GM18511 (cell line): ENCODE measurements around the gene CRIM1.

Experiments used
- ATAC-seq: cut with Tn5 transposase; IDR thresholded peaks from one replicate; pipeline ENCODE4 v1.9.1; 2021; ENCODE audit warnings: mild to moderate bottlenecking, moderate library complexity; ENCODE audit not compliant: unreplicated experiment

Gene CRIM1

DNA sequence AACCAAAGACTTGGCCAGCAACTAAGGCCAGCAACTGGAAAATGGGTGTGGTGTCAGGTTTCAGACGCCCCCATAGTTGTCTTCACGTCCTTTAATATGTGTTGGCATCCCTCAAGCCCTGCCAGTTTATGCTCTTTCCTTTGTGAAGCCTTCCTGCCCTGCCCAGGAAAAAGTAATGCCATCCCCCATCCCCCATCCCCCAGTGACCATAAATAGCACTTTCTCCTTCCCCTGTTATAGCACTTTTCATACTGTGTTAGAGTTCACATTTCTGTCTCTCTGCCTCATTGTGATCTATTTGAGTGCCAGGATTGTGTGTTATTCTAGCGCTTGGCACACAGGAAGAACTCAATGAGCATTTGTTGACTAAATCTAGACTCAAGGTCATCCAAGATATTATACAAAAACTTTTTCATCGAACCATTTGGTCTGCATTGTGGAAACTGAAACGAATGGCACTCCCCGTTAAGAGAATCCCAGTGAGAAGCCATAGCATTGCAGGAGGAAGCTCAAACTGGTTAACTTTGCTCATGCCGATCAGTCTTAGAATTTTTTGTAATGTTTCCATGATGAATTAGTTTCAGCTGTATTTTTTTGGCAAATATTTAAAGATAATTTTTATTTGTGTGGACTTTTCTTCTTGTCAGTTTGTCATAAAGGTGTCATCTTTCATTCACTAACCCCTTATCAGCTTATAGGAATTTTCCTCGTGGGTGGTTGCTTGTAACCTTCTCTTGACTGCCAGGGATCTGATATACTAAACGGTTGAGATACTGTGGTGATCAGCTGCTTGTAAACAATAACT lies 15.7 kb downstream of the CRIM1 start:
- no peak for ATAC-seq

DNA sequence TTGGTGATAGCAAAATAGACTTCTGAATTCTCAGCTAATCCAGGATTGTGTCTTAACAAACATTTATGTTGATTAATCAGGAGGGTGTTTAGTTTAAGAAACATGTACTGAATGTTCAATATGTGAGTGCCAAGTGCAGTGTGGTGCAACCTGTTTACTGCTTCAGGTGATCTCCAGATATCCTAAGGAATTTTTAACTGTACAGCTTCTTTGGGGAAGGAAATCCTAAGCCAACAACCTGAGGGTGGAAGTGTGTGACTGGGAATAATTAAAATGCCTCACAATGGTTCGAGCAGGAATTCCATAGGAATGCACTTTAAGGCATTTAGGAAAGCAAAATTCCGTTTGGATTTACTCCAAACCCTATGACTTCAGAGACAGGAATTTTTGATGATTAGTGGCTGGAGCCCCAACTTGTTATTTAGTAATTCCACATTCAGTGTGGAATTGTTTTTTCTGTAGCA lies 16.4 kb downstream of the CRIM1 start:
- ATAC-seq: no peak

DNA sequence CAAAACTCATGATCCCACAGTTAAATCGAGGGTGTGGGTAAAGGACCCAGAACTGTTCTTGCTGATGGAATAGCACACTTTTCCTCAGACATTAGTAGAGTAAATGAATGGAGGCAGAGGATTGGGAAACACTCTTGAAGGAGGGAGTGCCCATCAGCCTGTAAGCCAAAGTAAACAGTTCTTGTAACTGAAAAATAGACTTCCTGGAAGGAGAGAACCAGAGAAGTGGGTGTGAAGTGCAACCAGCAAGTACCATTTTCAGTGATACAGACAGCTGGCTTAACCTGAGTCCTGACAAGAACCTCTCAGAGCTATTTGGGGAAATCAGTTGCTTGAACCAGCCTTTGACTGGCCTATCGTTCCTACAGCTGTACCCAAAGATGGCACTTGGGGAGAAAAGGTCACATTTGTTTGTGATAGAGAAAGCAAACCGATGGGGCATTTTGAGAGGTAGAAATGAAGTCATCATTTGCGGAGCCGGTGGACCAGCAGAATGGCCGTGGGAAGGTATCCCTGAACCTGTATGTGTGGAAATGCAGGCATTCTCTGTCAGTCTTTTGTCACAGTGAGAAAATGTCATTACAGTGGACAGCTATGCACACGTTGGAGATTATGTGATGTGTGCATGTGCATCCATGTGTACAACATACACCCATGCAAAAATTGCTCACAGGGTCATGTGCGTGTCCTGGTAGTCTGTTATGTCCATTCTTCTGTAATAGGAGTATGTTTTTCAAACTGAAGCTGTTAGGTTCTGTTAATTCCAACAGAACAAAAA lies 17.8 kb downstream of the CRIM1 start:
- ATAC-seq: peak; percentile 62

DNA sequence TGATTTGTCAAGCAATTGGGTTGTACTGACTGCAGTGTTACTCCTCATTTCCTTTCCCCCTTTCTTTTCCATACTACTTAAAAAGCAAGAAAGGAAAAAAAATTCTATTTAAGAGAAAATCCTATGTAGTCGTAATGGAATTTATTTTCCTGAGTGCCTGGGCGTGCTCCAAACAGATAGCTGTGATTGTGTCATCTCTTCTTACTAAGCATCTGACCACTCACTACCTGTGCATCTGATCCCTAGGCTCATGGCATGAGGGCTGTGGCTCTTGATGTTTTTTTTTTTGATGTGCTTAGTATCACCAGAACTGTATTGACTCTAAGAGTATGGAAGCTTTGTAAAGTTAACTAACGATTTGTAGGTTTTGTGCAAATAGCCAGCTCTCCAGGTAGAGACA lies 19.0 kb downstream of the CRIM1 start:
- ATAC-seq: no peak

DNA sequence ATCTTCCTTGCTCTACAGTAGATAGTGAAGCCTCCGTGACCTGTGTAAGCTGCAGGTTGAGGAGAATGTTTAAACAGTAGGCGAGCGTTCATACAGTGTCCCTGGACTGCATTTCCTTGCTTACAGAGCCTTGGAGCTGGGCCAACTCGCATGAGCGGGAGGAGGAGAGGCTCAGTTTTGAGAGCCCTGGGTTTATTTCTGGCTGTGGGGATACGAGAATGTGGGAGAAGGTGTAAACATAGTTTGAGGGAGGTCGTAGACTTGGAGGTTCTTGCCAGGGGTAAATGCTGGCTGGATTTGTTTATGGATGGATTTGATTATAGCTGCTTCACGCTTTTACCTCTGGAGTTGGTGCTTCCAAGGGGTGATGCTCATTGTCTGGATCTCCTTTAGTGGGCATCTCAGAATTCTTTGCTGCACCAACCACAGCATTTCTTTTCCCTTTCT lies 20.8 kb downstream of the CRIM1 start:
- no peak for ATAC-seq

DNA sequence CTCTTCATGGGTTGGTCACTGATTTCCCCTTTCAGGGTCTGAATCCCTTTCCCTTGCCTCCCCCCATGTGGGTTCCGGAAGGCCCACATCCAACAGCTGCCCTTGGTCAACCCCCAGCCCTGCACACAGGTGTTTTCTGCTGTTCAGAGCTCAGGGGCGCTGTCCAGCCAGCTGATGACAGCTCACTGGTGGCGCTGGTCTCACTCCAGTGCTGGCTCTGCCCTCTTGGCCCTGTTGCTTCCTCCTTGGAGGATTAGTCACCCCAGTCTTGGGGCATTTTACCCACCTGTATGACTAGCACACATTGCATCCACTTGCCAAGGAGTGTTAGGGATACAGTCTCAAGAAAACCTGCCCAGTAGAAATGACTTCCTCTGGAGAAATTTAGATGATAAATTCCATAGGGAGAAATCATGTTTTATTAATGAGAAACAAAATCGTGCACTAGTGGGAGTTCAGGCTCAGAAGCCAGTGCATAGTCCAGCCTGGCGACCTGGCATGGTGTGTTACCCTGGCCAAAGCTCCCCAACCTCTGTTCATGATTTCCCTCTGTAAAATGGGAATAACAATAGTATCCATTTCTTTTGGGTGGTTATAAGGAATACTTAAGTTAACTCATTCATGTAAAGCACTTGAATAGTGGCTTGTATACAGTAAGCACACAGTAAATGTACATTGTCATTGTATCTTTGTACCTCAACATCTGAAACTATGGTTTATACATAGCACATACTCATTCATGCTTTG lies 21.6 kb downstream of the CRIM1 start:
- ATAC-seq: no peak

DNA sequence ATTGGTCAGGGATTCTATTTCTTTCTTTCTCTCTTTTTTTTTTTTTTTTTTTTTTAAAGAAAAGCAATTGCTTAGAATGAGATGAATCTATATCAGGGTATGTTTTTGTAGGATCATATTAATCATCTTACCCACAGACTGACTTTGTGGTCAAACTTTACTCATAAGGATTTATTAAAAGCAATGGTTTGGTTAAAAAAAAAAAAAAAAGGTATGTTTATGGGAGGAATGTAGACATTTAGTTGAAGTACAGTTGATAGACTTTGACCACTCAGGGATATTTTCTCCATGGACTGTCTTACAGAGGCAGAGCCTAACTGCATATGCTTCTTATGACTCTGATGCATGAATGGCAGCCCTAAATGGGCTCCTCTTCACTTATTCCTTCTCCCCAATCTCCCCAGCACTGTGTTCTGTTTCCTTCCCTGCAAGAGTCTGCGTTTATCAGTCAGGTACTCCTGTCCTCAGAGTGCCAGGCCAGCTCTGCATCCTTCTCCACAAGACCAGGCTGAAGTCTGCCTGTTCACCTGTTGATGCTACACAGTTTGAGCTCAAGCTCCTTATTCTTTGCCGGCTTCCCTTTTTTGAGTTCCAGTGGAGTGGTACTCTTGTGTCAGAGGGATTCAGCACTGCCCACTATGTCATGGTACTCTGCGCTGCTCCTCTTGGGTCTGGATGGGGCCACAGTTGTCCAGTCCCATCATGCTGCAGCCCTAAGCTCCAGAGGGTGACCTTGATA lies 24.3 kb downstream of the CRIM1 start:
- no peak for ATAC-seq

DNA sequence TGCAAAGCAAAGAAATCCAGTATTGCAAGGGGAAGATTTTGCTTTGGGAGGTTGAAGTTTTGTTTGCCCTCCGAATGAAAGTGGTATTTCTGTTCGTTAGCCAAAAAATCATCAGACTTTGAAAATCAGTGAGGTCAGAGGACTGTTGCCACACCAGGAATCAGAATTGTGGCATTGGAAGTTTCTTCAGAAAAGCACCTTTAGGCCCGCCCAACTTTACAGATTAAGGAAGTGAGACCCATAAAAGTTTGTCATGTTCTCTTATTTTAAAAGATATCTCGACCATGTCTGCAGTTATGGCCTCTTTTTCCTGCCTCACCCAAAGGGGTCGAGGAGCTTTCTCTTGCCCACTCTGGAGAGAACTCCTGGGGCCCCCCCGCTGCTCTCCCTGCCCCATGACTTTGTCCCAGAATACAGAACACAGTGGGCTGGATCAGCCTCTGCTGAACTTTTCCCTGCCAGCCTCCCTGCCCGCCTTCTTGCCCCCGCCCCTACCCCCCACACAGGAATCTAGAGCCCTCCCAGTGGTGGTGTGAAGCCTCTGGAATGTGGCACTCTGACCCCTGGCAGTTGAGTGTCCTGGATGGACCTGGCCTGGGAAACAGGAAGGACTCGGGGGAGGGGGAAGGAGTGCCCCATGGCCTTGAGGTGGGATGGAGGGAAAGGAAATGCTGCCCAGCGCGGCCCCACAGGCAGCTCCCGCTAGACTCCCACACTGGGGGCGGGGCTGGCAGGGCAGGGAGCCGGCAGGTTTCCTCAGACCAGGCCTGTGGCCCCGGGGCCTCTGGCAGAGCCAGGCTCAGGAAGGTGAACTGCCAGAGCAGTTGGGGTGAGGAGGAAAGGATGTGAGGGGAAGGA lies 25.3 kb downstream of the CRIM1 start:
- ATAC-seq: no peak

DNA sequence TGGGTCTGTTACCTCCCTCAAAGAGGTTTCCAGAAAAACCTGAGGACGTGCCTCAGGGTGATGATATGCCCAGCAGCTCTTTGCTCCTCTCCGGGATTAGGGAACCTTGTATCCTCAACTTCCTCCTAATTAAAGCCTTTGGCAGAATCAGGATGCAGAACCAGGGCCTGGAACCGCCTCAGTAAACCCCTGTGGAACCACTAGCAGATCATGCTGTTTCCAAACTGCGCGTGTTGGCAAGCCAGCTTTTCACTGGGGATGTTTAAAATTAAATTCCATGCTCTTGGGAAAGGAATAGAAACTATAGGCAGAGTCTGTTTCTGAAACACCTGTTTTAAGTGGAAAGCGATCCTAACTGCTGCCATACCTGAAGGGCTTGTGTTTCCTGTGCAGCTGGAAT lies 26.4 kb downstream of the CRIM1 start:
- ATAC-seq: no peak

DNA sequence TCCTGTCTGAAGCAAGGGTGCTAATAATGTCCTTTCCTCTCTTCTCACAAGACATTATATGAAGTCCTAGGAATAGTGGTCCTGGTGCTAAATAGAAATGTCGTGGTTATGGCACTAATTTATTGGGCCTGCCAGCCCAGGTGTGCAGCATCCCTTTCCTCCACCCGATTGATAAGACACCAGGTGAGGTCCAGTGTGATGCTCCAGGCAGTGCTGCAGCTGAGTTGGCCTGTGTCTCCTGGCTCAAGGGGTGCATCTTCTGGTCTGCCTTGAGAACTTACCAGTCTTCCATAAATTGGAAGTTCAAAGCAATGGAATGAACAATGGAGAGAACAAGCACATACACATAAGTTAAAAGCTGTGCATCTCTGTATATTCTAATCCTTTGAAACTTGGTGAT lies 26.9 kb downstream of the CRIM1 start:
- no peak for ATAC-seq

DNA sequence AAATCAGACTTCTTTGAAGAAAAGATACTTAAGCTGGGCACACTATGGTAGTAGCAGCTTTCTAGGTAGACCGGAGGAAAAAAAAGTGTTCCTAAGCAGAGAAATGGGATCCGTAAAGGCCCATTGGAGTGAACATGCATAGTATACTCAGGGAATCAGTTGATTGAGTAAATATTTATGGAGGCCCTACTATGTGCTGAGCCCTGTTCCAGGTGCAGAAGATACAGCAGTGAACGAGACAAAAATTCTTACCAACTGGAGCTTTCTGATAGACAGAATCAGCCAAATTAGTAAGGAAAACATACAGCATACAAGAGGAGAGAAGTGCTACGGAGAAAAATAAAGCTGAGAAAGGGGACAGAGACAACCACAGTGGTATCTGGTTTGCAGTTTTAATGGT lies 28.1 kb downstream of the CRIM1 start:
- ATAC-seq: no peak

DNA sequence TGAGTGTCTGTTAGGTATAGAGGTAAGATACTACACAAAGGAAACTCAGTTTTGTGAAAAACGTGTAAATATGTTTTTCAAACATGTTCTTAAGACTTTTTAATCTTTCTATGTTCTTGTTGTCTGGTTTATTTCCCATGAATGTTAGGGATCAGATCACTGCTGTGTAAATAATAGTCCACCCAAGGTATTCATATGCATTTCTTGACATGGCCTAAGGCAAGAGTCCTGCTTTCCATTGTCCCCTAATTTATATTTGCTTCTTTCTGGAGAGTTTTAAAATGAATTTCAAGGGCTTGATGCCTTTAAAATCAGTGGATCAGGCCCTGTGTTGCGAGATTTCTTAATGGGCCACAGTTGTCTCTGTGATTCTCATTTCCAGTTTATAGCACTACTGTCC lies 28.9 kb downstream of the CRIM1 start:
- ATAC-seq: no peak

DNA sequence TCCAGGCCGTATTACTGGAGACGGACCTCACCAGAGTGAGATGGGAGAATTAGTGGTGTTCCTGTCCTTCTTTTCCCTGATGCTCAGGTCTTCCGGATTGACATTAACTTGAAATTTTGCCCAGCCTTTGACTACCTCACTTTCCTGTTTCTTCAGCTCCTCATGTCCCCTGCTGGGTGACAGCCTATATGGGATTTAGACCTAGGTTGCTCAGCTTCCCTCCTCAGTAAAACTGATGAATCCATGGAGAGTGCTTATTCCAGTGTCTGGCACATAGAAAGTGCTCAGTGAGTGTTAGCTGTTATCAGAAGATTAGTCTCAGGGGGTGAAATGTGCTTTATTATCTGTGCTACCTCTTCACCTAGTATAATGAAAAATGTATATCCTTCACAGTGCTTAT lies 30.0 kb downstream of the CRIM1 start:
- ATAC-seq: no peak

DNA sequence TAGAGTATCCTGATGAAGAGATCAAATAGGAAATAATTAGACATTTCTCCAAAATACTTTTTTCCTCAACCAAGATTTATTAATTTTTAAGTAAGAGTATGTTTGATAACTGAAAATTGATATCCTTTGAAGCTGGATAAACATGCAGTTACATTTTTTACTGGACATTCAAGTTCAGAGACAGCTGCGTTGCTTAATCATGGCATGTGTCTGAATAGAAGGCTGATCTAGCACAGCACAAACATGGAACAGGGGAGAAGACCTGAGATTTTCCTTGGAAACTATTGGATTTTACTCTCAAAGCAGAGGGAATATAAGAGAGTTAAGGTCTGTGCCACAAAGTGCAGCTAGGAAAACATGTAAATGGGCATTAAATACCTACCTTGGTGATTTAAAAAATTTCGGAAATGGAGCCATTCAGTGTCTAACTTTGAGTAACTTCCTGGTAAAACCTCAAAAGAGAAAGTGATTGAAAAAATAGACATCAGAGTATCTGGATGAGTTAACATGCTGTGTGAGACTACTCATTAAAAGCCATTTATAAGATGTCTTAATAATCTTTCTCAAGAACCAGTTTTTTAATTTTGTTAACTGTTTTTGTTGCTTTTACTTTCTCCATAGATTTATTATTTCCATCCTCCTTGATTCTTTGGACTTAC lies 31.8 kb downstream of the CRIM1 start:
- ATAC-seq: no peak

DNA sequence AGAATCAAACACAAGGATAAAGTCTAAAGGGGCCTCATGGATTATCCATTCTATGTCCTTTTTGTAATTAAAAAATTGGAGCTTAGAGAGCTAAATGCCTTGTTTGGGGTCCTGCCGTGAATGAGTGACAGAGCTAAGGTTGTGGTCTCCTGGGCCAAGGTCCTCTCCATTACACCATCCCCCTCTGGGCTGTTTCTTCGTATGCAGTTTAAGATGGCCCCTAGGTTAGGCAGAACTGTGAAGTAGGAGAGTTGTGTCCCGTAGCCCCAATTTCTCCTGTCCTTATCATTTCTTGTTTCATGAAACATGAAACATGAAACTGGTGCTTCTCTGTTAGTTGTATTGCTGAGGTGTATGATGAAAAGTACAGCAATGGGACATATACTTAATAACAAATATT lies 32.9 kb downstream of the CRIM1 start:
- no peak for ATAC-seq

DNA sequence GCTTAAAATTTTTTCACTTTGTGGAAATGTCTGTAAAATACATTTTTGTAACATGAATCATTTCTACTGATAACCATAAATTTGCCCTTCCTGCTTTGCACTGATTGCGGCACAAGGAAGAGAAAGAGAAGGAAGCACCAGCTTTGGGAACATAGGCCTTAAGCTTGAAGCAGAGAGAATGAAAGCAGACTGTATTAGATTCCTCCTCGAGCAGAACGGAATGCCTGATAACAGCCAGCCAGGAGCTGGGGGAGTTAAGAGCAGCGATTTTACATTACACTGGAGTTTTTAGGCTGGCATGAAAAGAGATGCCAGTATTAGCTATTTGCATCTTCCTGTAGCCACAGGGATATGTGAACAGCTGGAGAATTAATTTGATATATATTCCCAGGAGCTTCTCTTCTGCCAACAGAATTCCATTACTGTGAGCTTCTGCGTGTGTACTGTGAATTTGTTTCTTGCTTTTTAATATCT lies 33.5 kb downstream of the CRIM1 start:
- no peak for ATAC-seq

DNA sequence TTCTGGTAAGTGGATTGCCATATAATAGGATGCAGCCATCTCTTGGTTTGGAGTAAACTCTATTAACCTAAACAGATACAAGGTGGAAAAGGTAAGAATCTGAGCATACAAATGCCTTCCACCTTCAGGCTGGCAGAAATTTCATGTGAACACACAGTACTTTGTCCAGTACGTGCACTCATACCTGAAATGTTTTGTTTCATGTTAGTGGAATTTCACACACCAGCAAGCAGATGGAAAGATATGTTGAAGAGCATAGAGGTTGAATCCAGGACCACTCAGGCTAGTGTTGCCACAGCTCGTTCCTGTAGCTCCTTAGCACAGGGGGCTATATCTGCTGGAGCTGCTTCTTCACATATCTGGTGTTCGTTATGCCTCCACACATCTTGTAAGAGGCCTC lies 34.0 kb downstream of the CRIM1 start:
- no peak for ATAC-seq

DNA sequence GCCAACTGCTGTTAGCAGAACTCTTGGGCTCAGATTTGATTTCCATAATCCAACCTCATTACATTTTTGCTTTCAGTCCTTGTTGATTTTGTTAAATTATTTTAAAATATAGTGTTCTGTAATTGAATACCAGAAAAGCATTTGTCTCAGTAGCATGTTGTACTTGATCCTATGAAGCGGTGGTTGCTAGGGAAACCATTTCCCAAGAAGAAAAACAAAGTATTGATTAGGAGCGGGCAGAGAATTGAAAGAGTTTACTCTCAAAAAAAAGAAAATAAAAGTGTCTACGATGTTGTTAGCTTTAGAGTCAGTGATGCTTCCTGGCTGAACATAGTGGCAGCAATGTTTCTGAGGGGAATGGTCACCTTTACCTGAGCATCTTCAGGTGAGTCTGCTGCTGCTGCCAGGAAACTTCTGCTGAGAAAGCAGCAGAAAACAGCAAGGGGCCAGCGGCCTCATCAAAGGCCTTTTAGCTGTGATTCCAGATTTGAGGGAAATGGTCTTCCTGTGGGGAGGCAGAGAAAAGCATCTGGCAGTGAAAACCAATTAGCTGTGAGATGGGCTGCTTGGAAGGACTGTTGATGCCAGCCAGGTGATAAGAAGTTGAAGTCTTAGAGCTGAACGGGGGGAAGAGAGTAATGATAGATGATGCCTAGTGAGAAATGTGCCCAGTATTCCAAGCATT lies 37.1 kb downstream of the CRIM1 start:
- ATAC-seq: no peak
